HL-60 (cell line): ENCODE data around the gene ZFAND4.

Experiments
- POLR2AphosphoS5 ChIP-seq: IDR thresholded peaks from 2 replicates; pipeline ENCODE4 v1.6.1; 2012; ENCODE audit warnings: low read depth
- TF ChIP-seq, protein P1 (sequence below): IDR thresholded peaks from one replicate; pipeline ENCODE4 v1.5.1; 2011; ENCODE audit warnings: low read length, control low read depth, inconsistent platforms; ENCODE audit not compliant: insufficient read depth
- TF ChIP-seq, protein P2 (sequence below): IDR thresholded peaks from 2 replicates; pipeline ENCODE4 v1.6.1; 2012; ENCODE audit warnings: low read depth; ENCODE audit not compliant: insufficient replicate concordance

DNA sequence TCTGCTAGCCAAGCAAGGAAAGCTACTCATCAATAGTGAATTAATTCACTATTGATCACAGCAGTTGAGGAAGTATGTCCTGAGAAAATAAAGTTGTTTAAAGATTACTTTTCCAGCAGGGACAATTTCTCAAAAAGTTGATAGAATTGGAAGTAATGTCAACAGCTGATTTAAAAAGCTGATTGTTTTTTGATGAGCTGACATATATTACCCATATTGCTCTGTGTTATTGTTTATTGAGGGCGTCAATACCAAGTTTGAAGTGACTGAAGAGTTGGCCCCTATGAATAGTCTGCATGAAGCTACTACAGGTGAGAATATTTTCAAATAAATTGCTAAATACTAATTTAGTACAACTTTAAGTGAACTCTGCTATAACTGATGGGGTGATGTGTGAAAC is 28.0 kb downstream of the ZFAND4 start:
- TF ChIP-seq POLR2AphosphoS5: no peak
- TF ChIP-seq, protein P1, sequence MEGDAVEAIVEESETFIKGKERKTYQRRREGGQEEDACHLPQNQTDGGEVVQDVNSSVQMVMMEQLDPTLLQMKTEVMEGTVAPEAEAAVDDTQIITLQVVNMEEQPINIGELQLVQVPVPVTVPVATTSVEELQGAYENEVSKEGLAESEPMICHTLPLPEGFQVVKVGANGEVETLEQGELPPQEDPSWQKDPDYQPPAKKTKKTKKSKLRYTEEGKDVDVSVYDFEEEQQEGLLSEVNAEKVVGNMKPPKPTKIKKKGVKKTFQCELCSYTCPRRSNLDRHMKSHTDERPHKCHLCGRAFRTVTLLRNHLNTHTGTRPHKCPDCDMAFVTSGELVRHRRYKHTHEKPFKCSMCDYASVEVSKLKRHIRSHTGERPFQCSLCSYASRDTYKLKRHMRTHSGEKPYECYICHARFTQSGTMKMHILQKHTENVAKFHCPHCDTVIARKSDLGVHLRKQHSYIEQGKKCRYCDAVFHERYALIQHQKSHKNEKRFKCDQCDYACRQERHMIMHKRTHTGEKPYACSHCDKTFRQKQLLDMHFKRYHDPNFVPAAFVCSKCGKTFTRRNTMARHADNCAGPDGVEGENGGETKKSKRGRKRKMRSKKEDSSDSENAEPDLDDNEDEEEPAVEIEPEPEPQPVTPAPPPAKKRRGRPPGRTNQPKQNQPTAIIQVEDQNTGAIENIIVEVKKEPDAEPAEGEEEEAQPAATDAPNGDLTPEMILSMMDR: no peak
- TF ChIP-seq, protein P2, sequence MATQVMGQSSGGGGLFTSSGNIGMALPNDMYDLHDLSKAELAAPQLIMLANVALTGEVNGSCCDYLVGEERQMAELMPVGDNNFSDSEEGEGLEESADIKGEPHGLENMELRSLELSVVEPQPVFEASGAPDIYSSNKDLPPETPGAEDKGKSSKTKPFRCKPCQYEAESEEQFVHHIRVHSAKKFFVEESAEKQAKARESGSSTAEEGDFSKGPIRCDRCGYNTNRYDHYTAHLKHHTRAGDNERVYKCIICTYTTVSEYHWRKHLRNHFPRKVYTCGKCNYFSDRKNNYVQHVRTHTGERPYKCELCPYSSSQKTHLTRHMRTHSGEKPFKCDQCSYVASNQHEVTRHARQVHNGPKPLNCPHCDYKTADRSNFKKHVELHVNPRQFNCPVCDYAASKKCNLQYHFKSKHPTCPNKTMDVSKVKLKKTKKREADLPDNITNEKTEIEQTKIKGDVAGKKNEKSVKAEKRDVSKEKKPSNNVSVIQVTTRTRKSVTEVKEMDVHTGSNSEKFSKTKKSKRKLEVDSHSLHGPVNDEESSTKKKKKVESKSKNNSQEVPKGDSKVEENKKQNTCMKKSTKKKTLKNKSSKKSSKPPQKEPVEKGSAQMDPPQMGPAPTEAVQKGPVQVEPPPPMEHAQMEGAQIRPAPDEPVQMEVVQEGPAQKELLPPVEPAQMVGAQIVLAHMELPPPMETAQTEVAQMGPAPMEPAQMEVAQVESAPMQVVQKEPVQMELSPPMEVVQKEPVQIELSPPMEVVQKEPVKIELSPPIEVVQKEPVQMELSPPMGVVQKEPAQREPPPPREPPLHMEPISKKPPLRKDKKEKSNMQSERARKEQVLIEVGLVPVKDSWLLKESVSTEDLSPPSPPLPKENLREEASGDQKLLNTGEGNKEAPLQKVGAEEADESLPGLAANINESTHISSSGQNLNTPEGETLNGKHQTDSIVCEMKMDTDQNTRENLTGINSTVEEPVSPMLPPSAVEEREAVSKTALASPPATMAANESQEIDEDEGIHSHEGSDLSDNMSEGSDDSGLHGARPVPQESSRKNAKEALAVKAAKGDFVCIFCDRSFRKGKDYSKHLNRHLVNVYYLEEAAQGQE: no peak
